NCI-H748 (cell line): ENCODE data around the gene CARS1.
"Not testable (repeated sequence)": the region's sequence is repeated elsewhere in the genome, so short reads cannot be mapped to it uniquely, and the experiment has no call there.

ENCODE experiments used
- DNase-seq: peaks from one replicate; lab custom pipeline; 2025; ENCODE audit not compliant: unreplicated experiment; lab: John Stamatoyannopoulos, UW

CARS1 gene

GRCh38 chr11:3090096-3090901 is 33.1 kb upstream of the CARS1 start:
- no peak for DNase-seq

GRCh38 chr11:3089236-3090061 is 32.2 kb upstream of the CARS1 start:
- no peak for DNase-seq

GRCh38 chr11:3088806-3089205 is 31.6 kb upstream of the CARS1 start:
- DNase-seq: no peak

GRCh38 chr11:3087821-3088800 is 30.9 kb upstream of the CARS1 start:
- DNase-seq: no peak

- no peak for DNase-seq
These were observed 30.1 kb upstream of the CARS1 start for GRCh38 chr11:3087373-3087772.

- DNase-seq: no peak
These were observed 29.5 kb upstream of the CARS1 start for GRCh38 chr11:3086671-3087150.

GRCh38 chr11:3086114-3086513 is 28.9 kb upstream of the CARS1 start:
- no peak for DNase-seq

GRCh38 chr11:3085052-3085451 is 27.8 kb upstream of the CARS1 start:
- no peak for DNase-seq

- DNase-seq: no peak
These were observed 26.1 kb upstream of the CARS1 start for GRCh38 chr11:3083321-3083720.

- DNase-seq: no peak
These were observed 24.1 kb upstream of the CARS1 start for GRCh38 chr11:3081386-3081751.

GRCh38 chr11:3080733-3081385 is 23.6 kb upstream of the CARS1 start:
- no peak for DNase-seq

GRCh38 chr11:3080104-3080503 is 22.9 kb upstream of the CARS1 start:
- DNase-seq: no peak

GRCh38 chr11:3077846-3078440 is 20.7 kb upstream of the CARS1 start:
- DNase-seq: no peak

- no peak for DNase-seq
These were observed 20.1 kb upstream of the CARS1 start for GRCh38 chr11:3077189-3077836.

GRCh38 chr11:3074912-3075589 is 17.8 kb upstream of the CARS1 start:
- DNase-seq: peak; percentile 92

GRCh38 chr11:3073029-3073435 is 15.8 kb upstream of the CARS1 start:
- DNase-seq: no peak

- DNase-seq: no peak
These were observed 12.2 kb upstream of the CARS1 start for GRCh38 chr11:3069425-3069824.

- DNase-seq: not testable (repeated sequence)
These were observed 9.1 kb upstream of the CARS1 start for GRCh38 chr11:3066308-3066707.

- not testable (repeated sequence) for DNase-seq
These were observed 7.5 kb upstream of the CARS1 start for GRCh38 chr11:3064709-3065108.
